Measurements from ENCODE around the gene EPN3.

GRCh38 chr17:50506298-50506697 lies 26.2 kb upstream of the EPN3 start:
- no peak for TF ChIP-seq POLR2AphosphoS5 (IDR thresholded peaks at IDR 0.05; ENCODE audit: low read depth, low read length)
- no peak for TF ChIP-seq POLR2A (IDR thresholded peaks at IDR 0.05; ENCODE audit: low read depth, low read length)
- no peak for TF ChIP-seq TAF1 (IDR thresholded peaks at IDR 0.05; ENCODE audit: low read depth, low read length)
- TF ChIP-seq SPI1 (IDR thresholded peaks at IDR 0.05; ENCODE audit: low read depth, low read length), result no peak
